Neural progenitor cell (in vitro differentiated cells): ENCODE results near the gene URB1.

ENCODE experiments used
- CTCF ChIP-seq: fragments of 200-600 bp; sonication (generic); IDR thresholded peaks from 2 replicates; pipeline ENCODE4 v1.5.1; 2017; ENCODE audit warnings: antibody characterized with exemption, mild to moderate bottlenecking
- EZH2 ChIP-seq: fragments of 200-600 bp; sonication (generic); IDR thresholded peaks from 2 replicates; pipeline ENCODE4 v1.6.1; 2017; ENCODE audit warnings: antibody characterized with exemption, mild to moderate bottlenecking, moderate library complexity
- EZH2phosphoT487 ChIP-seq: fragments of 200-600 bp; sonication (generic); IDR thresholded peaks from 2 replicates; pipeline ENCODE4 v1.6.1; 2017; ENCODE audit warnings: antibody characterized with exemption

- TF ChIP-seq CTCF: no peak
- TF ChIP-seq EZH2phosphoT487: no peak
- TF ChIP-seq EZH2: no peak
Measured at GRCh38 chr21:32270748-32271147, 122.1 kb downstream of the URB1 start.
